Neural cell (in vitro differentiated cells): ENCODE measurements around the gene DTX1.

ENCODE experiments used
- POLR2AphosphoS5 ChIP-seq: IDR thresholded peaks from 2 replicates; pipeline ENCODE4 v1.6.1; 2012
- RAD21 ChIP-seq: fragments of 450-650 bp; conservative IDR thresholded peaks from 2 replicates; pipeline ENCODE4 v1.6.1; 2014; ENCODE audit warnings: antibody characterized with exemption, mild to moderate bottlenecking, moderate library complexity
- TF ChIP-seq, protein P1 (sequence below): fragments of 450-650 bp; IDR thresholded peaks from 2 replicates; pipeline ENCODE4 v1.5.1; 2014; ENCODE audit warnings: antibody characterized with exemption, mild to moderate bottlenecking, moderate library complexity; ENCODE audit not compliant: poor library complexity, severe bottlenecking

DNA sequence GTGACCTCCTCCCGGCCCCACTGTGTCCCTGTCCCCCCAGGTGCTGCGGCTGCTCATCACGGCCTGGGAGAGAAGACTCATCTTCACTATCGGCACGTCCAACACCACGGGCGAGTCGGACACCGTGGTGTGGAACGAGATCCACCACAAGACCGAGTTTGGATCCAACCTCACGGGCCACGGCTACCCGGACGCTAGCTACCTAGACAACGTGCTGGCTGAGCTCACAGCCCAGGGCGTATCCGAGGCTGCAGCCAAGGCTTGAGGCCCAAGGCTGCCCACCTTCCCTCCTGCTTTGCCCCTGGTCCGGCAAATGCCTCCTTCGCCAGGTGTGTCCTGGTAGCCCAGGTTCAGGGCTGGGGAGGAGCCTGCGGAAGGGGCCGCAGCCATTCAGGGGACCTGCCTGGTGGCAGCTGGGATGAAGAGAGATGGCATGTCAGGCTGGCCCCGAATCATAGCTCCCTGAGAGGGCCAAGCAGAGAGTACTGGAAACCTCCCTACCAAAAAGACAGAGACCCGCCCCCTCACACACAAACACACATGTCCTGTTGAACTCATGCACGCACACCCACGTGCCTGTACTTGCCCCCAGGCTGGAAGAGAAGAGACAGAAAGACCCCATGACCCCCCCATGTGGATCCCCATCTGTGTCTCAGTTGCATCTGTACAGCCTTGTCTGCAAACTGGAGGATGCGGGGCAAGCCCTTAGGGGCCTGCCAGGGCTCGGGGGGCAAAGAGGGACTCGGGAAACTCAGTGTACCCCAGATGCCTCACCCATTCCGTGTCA, 40.3 kb downstream of the DTX1 start:
- TF ChIP-seq, protein P1, sequence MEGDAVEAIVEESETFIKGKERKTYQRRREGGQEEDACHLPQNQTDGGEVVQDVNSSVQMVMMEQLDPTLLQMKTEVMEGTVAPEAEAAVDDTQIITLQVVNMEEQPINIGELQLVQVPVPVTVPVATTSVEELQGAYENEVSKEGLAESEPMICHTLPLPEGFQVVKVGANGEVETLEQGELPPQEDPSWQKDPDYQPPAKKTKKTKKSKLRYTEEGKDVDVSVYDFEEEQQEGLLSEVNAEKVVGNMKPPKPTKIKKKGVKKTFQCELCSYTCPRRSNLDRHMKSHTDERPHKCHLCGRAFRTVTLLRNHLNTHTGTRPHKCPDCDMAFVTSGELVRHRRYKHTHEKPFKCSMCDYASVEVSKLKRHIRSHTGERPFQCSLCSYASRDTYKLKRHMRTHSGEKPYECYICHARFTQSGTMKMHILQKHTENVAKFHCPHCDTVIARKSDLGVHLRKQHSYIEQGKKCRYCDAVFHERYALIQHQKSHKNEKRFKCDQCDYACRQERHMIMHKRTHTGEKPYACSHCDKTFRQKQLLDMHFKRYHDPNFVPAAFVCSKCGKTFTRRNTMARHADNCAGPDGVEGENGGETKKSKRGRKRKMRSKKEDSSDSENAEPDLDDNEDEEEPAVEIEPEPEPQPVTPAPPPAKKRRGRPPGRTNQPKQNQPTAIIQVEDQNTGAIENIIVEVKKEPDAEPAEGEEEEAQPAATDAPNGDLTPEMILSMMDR: no peak
- TF ChIP-seq POLR2AphosphoS5 (no peak), RAD21 (no peak)
